C4-2B (cell line): ENCODE measurements around the gene CPXM1.

Experiments
- CTCF ChIP-seq: fragments of 450-650 bp; conservative IDR thresholded peaks from 2 replicates; pipeline ENCODE4 v1.5.1; 2017; ENCODE audit warnings: mild to moderate bottlenecking
- ZFX ChIP-seq: fragments of 450-650 bp; IDR thresholded peaks from 2 replicates; pipeline ENCODE4 v1.6.1; 2017

- TF ChIP-seq CTCF (no peak), ZFX (no peak)
Measured at GRCh38 chr20:2799688-2800520, 523 bp downstream of the CPXM1 start.
